Right atrium auricular region (tissue), 2 donors: ENCODE results near the gene TTC4. TPM values are rescaled to one million over a fixed set of nuclear protein-coding genes. Genes with fewer than 3 reads are reported as not detected.

Experiments
- DNase-seq: peaks from one replicate; pipeline ENCODE4 v3.0.0-alpha.2; 2019; ENCODE audit warnings: low spot score
- H3K27ac ChIP-seq, 2 donors: fragments of 200-600 bp; sonication (generic); 1 replicate in 1 of 2; 2 replicates in 1 of 2; pipeline ENCODE4 v1.5.1; 2016 to 2019
- H3K27me3 ChIP-seq, 2 donors: fragments of 200-600 bp; sonication (generic); one replicate each; pipeline versions ENCODE4 v1.5.1 to v1.6.0; 2017 to 2019
- H3K36me3 ChIP-seq: fragments of 200-600 bp; sonication (generic); one replicate; pipeline ENCODE4 v1.5.1; 2016
- H3K4me1 ChIP-seq, 2 donors: fragments of 200-600 bp; sonication (generic); one replicate each; pipeline versions ENCODE4 v1.5.1 to v1.6.0; 2017 to 2019
- H3K4me3 ChIP-seq, 2 donors: fragments of 200-600 bp; sonication (generic); 1 replicate in 1 of 2; 2 replicates in 1 of 2; pipeline ENCODE4 v1.5.1; 2017 to 2019; ENCODE audit warnings: mild to moderate bottlenecking in 1 of 2, moderate library complexity in 1 of 2
- H3K9me3 ChIP-seq, 2 donors: fragments of 200-600 bp; sonication (generic); one replicate each; pipeline ENCODE4 v1.5.1; 2019
- CTCF ChIP-seq, 2 donors: fragments of 200-600 bp; sonication (generic); IDR thresholded peaks; one replicate each; pipeline ENCODE4 v1.5.1; 2019; ENCODE audit warnings: antibody characterized with exemption in 2 of 2
- total RNA-seq, 2 donors: library from RNA; depleted of rRNA; stranded (reverse); fragments of >200 nt; gene quantifications; one replicate each; pipeline ENCODE4 v1.1.0, GENCODE V29; 2016

Gene TTC4
- total RNA-seq, 2 donors from 2014 or later: 9.8 to 10.3 TPM

GRCh38 chr1:54697896-54698295 lies 17.8 kb upstream of the TTC4 start:
- H3K36me3 ChIP-seq: no peaks in the 10 kb centered on the region
- no peak for DNase-seq
- TF ChIP-seq CTCF (IDR thresholded peaks at IDR 0.05): no peak
- H3K27me3 ChIP-seq: no peaks in the 10 kb centered on the region
- H3K4me3 ChIP-seq: no peak overlapping the region
- no peaks in the 10 kb centered on the region for H3K4me1 ChIP-seq
- no peak overlapping the region for H3K27ac ChIP-seq
- no peaks in the 10 kb centered on the region for H3K9me3 ChIP-seq

GRCh38 chr1:54698346-54698745 lies 17.3 kb upstream of the TTC4 start:
- no peaks in the 10 kb centered on the region for H3K36me3 ChIP-seq
- DNase-seq: no peak
- H3K4me3 ChIP-seq: no peak overlapping the region

GRCh38 chr1:54699936-54700525 lies 15.6 kb upstream of the TTC4 start:
- Histone ChIP-seq H3K4me3 (no peak overlapping the region), H3K9me3 (no peaks in the 10 kb centered on the region), H3K27ac (no peak overlapping the region), H3K36me3 (no peaks in the 10 kb centered on the region), H3K27me3 (no peaks in the 10 kb centered on the region), H3K4me1 (no peaks in the 10 kb centered on the region)
- DNase-seq: no peak
- no peak for TF ChIP-seq CTCF (IDR thresholded peaks at IDR 0.05)

More at GRCh38 chr1:54698346-54698745, 17.3 kb upstream of the TTC4 start:
- no peaks in the 10 kb centered on the region for H3K4me1 ChIP-seq
- H3K27ac ChIP-seq: no peak overlapping the region
- TF ChIP-seq CTCF (IDR thresholded peaks at IDR 0.05): no peak
- no peaks in the 10 kb centered on the region for H3K9me3 ChIP-seq
- no peaks in the 10 kb centered on the region for H3K27me3 ChIP-seq

GRCh38 chr1:54701066-54701465 lies 14.6 kb upstream of the TTC4 start:
- Histone ChIP-seq H3K4me1 (no peaks in the 10 kb centered on the region), H3K36me3 (no peaks in the 10 kb centered on the region), H3K4me3 (no peak overlapping the region), H3K27me3 (no peaks in the 10 kb centered on the region), H3K9me3 (no peaks in the 10 kb centered on the region), H3K27ac (no peak overlapping the region)
- DNase-seq: no peak
- TF ChIP-seq CTCF (IDR thresholded peaks at IDR 0.05): no peak

GRCh38 chr1:54701996-54702395 lies 13.7 kb upstream of the TTC4 start:
- no peaks in the 10 kb centered on the region for H3K4me1 ChIP-seq
- no peak for TF ChIP-seq CTCF (IDR thresholded peaks at IDR 0.05)
- no peak overlapping the region for H3K4me3 ChIP-seq
- no peak for DNase-seq
- H3K9me3 ChIP-seq: no peaks in the 10 kb centered on the region
- no peaks in the 10 kb centered on the region for H3K36me3 ChIP-seq
- no peaks in the 10 kb centered on the region for H3K27me3 ChIP-seq
- no peak overlapping the region for H3K27ac ChIP-seq

GRCh38 chr1:54703471-54703870 lies 12.2 kb upstream of the TTC4 start:
- no peak overlapping the region for H3K4me3 ChIP-seq
- H3K9me3 ChIP-seq: no peaks in the 10 kb centered on the region
- no peaks in the 10 kb centered on the region for H3K4me1 ChIP-seq
- DNase-seq: no peak
- no peak for TF ChIP-seq CTCF (IDR thresholded peaks at IDR 0.05)
- no peaks in the 10 kb centered on the region for H3K27me3 ChIP-seq
- no peak overlapping the region for H3K27ac ChIP-seq
- H3K36me3 ChIP-seq: no peaks in the 10 kb centered on the region
